SK-N-SH (cell line): Measurements from ENCODE around the gene DHDDS. TPM values are rescaled to one million over a fixed set of nuclear protein-coding genes. Genes with fewer than 3 reads are reported as not detected.

Experiments used
- CTCF ChIA-PET: fragments of 300-600, 350-600 bp; formaldehyde crosslinking; extraction: SDS; loops from one replicate; lab custom pipeline; 2021; lab: Yijun Ruan, JAX
- POLR2A ChIA-PET: fragments of 350-600 bp; sonication (Branson Sonifier 250); formaldehyde crosslinking; extraction: SDS; loops from one replicate; lab custom pipeline; 2020; ENCODE audit warnings: antibody characterized with exemption, inconsistent platforms; lab: Yijun Ruan, JAX
- DNase-seq: peaks from one replicate; pipeline ENCODE4 v3.0.0; 2012
- H2AFZ ChIP-seq: fragments of 200-600 bp; sonication (generic); 2 replicates; pipeline ENCODE4 v1.8.1; 2016; ENCODE audit warnings: antibody characterized with exemption, mild to moderate bottlenecking, low read depth
- H3F3A ChIP-seq: fragments of 200-600 bp; sonication (generic); replicated peaks from 2 replicates; pipeline ENCODE3; 2016; ENCODE audit warnings: antibody characterized with exemption, mild to moderate bottlenecking; ENCODE audit not compliant: insufficient read depth
- H3K27ac ChIP-seq, 2 experiments: fragments of 200-500 bp in 1 of 2; fragments of 200-600 bp in 1 of 2; sonication (Bioruptor generic) in 1 of 2; sonication (generic), shearing (Covaris generic) in 1 of 2; 2 replicates each; pipeline versions ENCODE4 v1.5.1 to v1.6.1; 2014 to 2016; ENCODE audit warnings: low read depth in 2 of 2, inconsistent platforms in 1 of 2, low read length in 1 of 2, mild to moderate bottlenecking in 1 of 2, mixed read lengths in 1 of 2
- H3K27me3 ChIP-seq: fragments of 200-600 bp; sonication (generic), shearing (Covaris generic); 2 replicates; pipeline ENCODE4 v1.6.1; 2016; ENCODE audit warnings: mixed run types; ENCODE audit not compliant: insufficient read depth
- H3K36me3 ChIP-seq, 2 experiments: fragments of 200-500 bp in 1 of 2; fragments of 200-600 bp in 1 of 2; sonication (Bioruptor generic) in 1 of 2; sonication (generic) in 1 of 2; replicated peaks in 1 of 2; 2 replicates each; pipeline versions ENCODE3 to v1.5.1; 2014 to 2016; ENCODE audit warnings: low read length in 1 of 2, mild to moderate bottlenecking in 1 of 2; ENCODE audit not compliant: insufficient read depth in 2 of 2, control insufficient read depth in 1 of 2
- H3K4me1 ChIP-seq, 2 experiments: fragments of 200-500 bp in 1 of 2; fragments of 200-600 bp in 1 of 2; sonication (Bioruptor generic) in 1 of 2; sonication (generic), shearing (Covaris generic) in 1 of 2; 2 replicates each; pipeline versions ENCODE4 v1.5.1 to v1.6.1; 2014 to 2016; ENCODE audit warnings: low read depth in 1 of 2, low read length in 1 of 2, mixed run types in 1 of 2; ENCODE audit not compliant: insufficient read depth in 2 of 2, control insufficient read depth in 1 of 2
- H3K4me2 ChIP-seq: fragments of 200-600 bp; sonication (generic), shearing (Covaris generic); 2 replicates; pipeline ENCODE4 v1.6.1; 2017; ENCODE audit warnings: mixed run types
- H3K4me3 ChIP-seq, 2 experiments: fragments of 200-500 bp in 1 of 2; fragments of 200-600 bp in 1 of 2; sonication (Bioruptor generic) in 1 of 2; sonication (generic), shearing (Covaris generic) in 1 of 2; 2 replicates each; pipeline versions ENCODE4 v1.5.1 to v1.8.1; 2014 to 2016; ENCODE audit warnings: low read depth in 2 of 2, inconsistent platforms in 1 of 2, low read length in 1 of 2, mild to moderate bottlenecking in 1 of 2, mixed read lengths in 1 of 2, moderate library complexity in 1 of 2
- H3K79me2 ChIP-seq: fragments of 200-600 bp; sonication (generic); 2 replicates; pipeline ENCODE4 v1.8.1; 2017; ENCODE audit warnings: mild to moderate bottlenecking; ENCODE audit not compliant: insufficient read depth
- H3K9ac ChIP-seq: fragments of 200-600 bp; sonication (generic); 2 replicates; pipeline ENCODE4 v1.6.1; 2017; ENCODE audit warnings: mixed run types
- H3K9me2 ChIP-seq: fragments of 200-600 bp; sonication (generic); 2 replicates; pipeline ENCODE4 v1.6.1; 2017; ENCODE audit warnings: mixed run types
- H3K9me3 ChIP-seq: fragments of 200-600 bp; sonication (generic); 2 replicates; pipeline ENCODE4 v1.6.1; 2017; ENCODE audit warnings: mixed run types, mild to moderate bottlenecking, moderate library complexity
- H4K20me1 ChIP-seq: fragments of 200-600 bp; sonication (generic); 2 replicates; pipeline ENCODE4 v1.6.1; 2017; ENCODE audit warnings: mild to moderate bottlenecking, mixed run types; ENCODE audit not compliant: insufficient read depth
- CHD2 ChIP-seq: fragments of 150-350 bp; IDR thresholded peaks from 2 replicates; pipeline ENCODE4 v1.6.1; 2018; ENCODE audit warnings: low read length; ENCODE audit not compliant: partially characterized antibody
- ELF1 ChIP-seq: IDR thresholded peaks from 2 replicates; pipeline ENCODE4 v1.4.0; 2012
- EZH2phosphoT487 ChIP-seq: fragments of 200-600 bp; sonication (generic); IDR thresholded peaks from 2 replicates; pipeline ENCODE4 v1.6.1; 2017; ENCODE audit warnings: low read depth, mixed run types, mild to moderate bottlenecking, antibody characterized with exemption, moderate library complexity, borderline replicate concordance
- FOXM1 ChIP-seq: IDR thresholded peaks from 2 replicates; pipeline ENCODE4 v1.4.0; 2012; ENCODE audit warnings: low read depth, mild to moderate bottlenecking
- MEF2A ChIP-seq: IDR thresholded peaks from 2 replicates; pipeline ENCODE4 v1.4.0; 2012; ENCODE audit warnings: low read depth, borderline replicate concordance
- RFX5 ChIP-seq: IDR thresholded peaks from 2 replicates; pipeline ENCODE4 v1.6.1; 2012; ENCODE audit warnings: mild to moderate bottlenecking, improper control_type of control experiment, low read length
- RXRA ChIP-seq: IDR thresholded peaks from 2 replicates; pipeline ENCODE4 v1.4.0; 2012; ENCODE audit warnings: low read depth, mild to moderate bottlenecking, borderline replicate concordance
- TAF1 ChIP-seq: IDR thresholded peaks from 2 replicates; pipeline ENCODE4 v1.6.1; 2012; ENCODE audit warnings: low read depth, mild to moderate bottlenecking, low read length, moderate library complexity, borderline replicate concordance
- TEAD4 ChIP-seq: IDR thresholded peaks from 2 replicates; pipeline ENCODE4 v1.4.0; 2012; ENCODE audit warnings: mild to moderate bottlenecking, borderline replicate concordance; ENCODE audit not compliant: insufficient read depth
- YY1 ChIP-seq: IDR thresholded peaks from 2 replicates; pipeline ENCODE4 v1.4.0; 2012; ENCODE audit warnings: low read depth, mild to moderate bottlenecking
- WGBS: methylation state at CpG from one replicate; pipeline ENCODE4 v1.1.6; 2017; ENCODE audit warnings: low lambda C conversion rate; 5-methylcytosine and 5-hydroxymethylcytosine counted together
- polyA plus RNA-seq, 3 experiments: library from polyadenylated mRNA; depleted of rRNA; stranded (reverse); fragments of >200 nt; gene quantifications; 2 replicates each; pipeline ENCODE4 v1.2.3, GENCODE V29; 2012
- TF ChIP-seq, protein P1 (sequence below): fragments of 200-600 bp; sonication (generic); IDR thresholded peaks from 2 replicates; pipeline ENCODE4 v1.6.1; 2017; ENCODE audit warnings: antibody characterized with exemption, mild to moderate bottlenecking, moderate library complexity

Gene DHDDS
- polyA plus RNA-seq, 1 of the 3 experiments (the other 2 are of a cell fraction), result 25.0 TPM

DNA sequence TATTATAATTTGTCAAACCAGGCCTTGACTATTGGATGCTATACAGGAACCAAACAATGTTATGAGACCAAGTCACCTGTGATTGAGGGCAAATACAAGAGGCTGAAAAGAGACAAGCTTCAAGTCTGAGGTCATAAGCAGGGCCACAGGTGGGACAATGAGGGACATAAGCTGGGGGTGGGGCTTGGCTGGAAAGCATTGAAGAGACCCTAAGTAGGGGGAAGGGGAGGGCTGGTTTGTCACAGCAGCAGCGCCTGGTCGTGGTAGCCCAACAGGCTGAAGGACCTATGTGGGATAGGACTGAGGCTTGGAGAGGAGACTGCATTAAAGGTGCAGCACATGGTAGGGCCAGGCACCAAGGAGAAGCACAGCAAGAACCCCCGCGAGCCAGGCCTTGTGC is 58.0 kb downstream of the DHDDS start (continued):
- TF ChIP-seq, protein P1, sequence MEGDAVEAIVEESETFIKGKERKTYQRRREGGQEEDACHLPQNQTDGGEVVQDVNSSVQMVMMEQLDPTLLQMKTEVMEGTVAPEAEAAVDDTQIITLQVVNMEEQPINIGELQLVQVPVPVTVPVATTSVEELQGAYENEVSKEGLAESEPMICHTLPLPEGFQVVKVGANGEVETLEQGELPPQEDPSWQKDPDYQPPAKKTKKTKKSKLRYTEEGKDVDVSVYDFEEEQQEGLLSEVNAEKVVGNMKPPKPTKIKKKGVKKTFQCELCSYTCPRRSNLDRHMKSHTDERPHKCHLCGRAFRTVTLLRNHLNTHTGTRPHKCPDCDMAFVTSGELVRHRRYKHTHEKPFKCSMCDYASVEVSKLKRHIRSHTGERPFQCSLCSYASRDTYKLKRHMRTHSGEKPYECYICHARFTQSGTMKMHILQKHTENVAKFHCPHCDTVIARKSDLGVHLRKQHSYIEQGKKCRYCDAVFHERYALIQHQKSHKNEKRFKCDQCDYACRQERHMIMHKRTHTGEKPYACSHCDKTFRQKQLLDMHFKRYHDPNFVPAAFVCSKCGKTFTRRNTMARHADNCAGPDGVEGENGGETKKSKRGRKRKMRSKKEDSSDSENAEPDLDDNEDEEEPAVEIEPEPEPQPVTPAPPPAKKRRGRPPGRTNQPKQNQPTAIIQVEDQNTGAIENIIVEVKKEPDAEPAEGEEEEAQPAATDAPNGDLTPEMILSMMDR, result no peak

DNA sequence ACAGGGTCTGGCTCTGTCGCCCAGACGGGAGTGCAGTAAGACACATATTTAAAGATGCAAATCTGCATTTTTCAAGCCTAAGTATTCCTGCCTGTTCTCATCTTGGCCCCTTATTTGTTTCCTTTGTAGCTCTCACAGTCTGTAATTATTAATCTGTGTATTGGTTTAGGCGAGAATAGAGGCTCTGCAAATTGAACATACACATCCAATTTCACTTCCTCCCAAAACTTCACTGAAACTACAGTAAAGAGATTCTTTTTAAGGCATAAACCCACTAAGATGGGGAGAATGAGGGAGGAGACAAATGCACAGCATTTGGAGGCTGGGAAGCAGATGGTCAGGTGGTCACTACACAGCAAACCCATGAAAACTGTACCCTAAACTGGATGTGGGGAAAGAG is 61.1 kb downstream of the DHDDS start:
- H3K9me3 ChIP-seq, result no peaks in the 10 kb centered on the region
- no peak overlapping the region for H2AFZ ChIP-seq
- no peaks in the 10 kb centered on the region for H3K27me3 ChIP-seq
- no peak overlapping the region for H3K4me2 ChIP-seq
- no peak for DNase-seq
- WGBS, result 68% methylated on average over 3 of the region's 3 CpGs
- H3K4me3 ChIP-seq, result no peak overlapping the region
- H4K20me1 ChIP-seq, result no peaks in the 10 kb centered on the region
- H3K9me2 ChIP-seq, result no peaks in the 10 kb centered on the region
- no peak overlapping the region for H3K9ac ChIP-seq
- no peak for TF ChIP-seq CHD2
- TF ChIP-seq RXRA, result no peak
- TF ChIP-seq MEF2A, result no peak
- no peak for TF ChIP-seq TEAD4
- no peak for TF ChIP-seq YY1
- TF ChIP-seq EZH2phosphoT487, result no peak
- ChIA-PET CTCF (no interaction called here), POLR2A (no interaction called here)
- H3K36me3 ChIP-seq, result no peaks in the 10 kb centered on the region
- H3K4me1 ChIP-seq, result no peaks in the 10 kb centered on the region
- no peak overlapping the region for H3K27ac ChIP-seq
- no peaks in the 10 kb centered on the region for H3F3A ChIP-seq
- no peaks in the 10 kb centered on the region for H3K79me2 ChIP-seq

DNA sequence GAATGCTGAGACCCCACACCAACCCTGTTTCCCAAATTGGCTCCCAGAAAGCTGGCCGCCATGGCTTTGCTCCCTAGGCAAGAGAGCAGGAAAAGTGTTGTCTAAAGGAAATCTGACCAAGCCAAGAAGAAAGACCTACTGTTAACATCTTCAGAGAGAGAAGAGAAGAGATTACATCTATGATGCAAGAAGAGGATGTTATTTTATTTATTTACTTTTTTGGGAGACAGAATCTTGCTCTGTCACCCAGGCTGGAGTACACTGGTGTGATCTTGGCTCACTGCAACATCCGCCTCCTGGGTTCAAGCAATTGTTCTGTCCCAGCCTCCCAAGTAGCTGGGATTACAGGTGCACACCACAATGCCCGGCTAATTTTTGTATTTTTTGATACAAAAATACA is 61.8 kb downstream of the DHDDS start:
- POLR2A ChIA-PET, result no interaction called here

More for the DNA sequence above, 61.8 kb downstream of the DHDDS start:
- 90% methylated on average over 3 of the region's 3 CpGs for WGBS
- no peak for DNase-seq
- no peaks in the 10 kb centered on the region for H3K9me3 ChIP-seq
- no peaks in the 10 kb centered on the region for H4K20me1 ChIP-seq
- H3K9ac ChIP-seq, result no peak overlapping the region
- no peak overlapping the region for H3K27ac ChIP-seq
- H2AFZ ChIP-seq, result no peak overlapping the region
- H3K27me3 ChIP-seq, result no peaks in the 10 kb centered on the region
- H3K79me2 ChIP-seq, result no peaks in the 10 kb centered on the region
- TF ChIP-seq TAF1 (no peak), MEF2A (no peak), FOXM1 (no peak), RFX5 (no peak), ELF1 (no peak)
- H3K4me2 ChIP-seq, result no peak overlapping the region
- no peak overlapping the region for H3K4me3 ChIP-seq
- no peaks in the 10 kb centered on the region for H3K9me2 ChIP-seq
- H3K4me1 ChIP-seq, result no peaks in the 10 kb centered on the region
- CTCF ChIA-PET, result no interaction called here
- H3K36me3 ChIP-seq, result no peaks in the 10 kb centered on the region
- H3F3A ChIP-seq, result no peaks in the 10 kb centered on the region
